Neutrophil (primary cell): ENCODE measurements around the gene CCDC71L.

Source experiments
- H3K27ac ChIP-seq: fragments of 200-600 bp; sonication (generic); 2 replicates; pipeline ENCODE4 v1.5.1; 2016; ENCODE audit warnings: mild to moderate bottlenecking, moderate library complexity
- H3K27me3 ChIP-seq: fragments of 200-600 bp; sonication (generic); 2 replicates; pipeline ENCODE4 v1.6.0; 2016; ENCODE audit warnings: mild to moderate bottlenecking
- H3K36me3 ChIP-seq: fragments of 200-600 bp; sonication (generic); 2 replicates; pipeline ENCODE4 v1.5.1; 2017
- H3K4me1 ChIP-seq, 2 experiments: fragments of 200-600 bp in 1 of 2; sonication (generic) in 1 of 2; 1 replicate in 1 of 2; 2 replicates in 1 of 2; pipeline versions ENCODE4 v1.5.1 to v1.6.1; 2013 to 2016; ENCODE audit warnings: low read depth in 1 of 2, low read length in 1 of 2, mild to moderate bottlenecking in 1 of 2, moderate library complexity in 1 of 2; ENCODE audit not compliant: control insufficient read depth in 1 of 2, insufficient read depth in 1 of 2
- H3K4me3 ChIP-seq, 2 experiments: fragments of 200-600 bp in 1 of 2; sonication (generic) in 1 of 2; 1 replicate in 1 of 2; 2 replicates in 1 of 2; pipeline ENCODE4 v1.5.1; 2013 to 2016; ENCODE audit warnings: low read depth in 1 of 2, low read length in 1 of 2, mild to moderate bottlenecking in 1 of 2, moderate library complexity in 1 of 2
- H3K9me3 ChIP-seq: fragments of 200-600 bp; sonication (generic); 2 replicates; pipeline ENCODE4 v1.5.1; 2016
- TF ChIP-seq, protein P1 (sequence below): fragments of 200-600 bp; sonication (generic); IDR thresholded peaks from 2 replicates; pipeline ENCODE4 v1.5.1; 2016; ENCODE audit warnings: antibody characterized with exemption

The CCDC71L gene

DNA sequence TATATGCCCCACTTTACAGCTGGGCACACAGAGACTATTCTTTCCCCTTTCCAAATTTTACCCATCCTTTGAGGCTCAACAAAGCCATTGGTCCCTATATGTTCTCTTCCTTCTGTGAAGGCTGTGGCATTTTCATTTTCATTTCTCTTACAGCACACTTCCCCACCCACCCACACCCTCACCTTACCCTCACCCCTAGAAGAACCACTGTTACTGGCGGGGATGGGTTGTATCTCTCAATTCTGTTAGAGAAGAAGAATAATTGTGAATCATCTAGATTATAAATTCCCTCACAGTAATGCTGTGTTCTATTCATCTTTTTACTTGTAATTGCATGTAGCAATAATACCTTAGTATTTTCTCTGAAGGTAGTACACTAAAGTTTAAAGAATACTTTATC, 10.2 kb upstream of the CCDC71L start:
- TF ChIP-seq, protein P1, sequence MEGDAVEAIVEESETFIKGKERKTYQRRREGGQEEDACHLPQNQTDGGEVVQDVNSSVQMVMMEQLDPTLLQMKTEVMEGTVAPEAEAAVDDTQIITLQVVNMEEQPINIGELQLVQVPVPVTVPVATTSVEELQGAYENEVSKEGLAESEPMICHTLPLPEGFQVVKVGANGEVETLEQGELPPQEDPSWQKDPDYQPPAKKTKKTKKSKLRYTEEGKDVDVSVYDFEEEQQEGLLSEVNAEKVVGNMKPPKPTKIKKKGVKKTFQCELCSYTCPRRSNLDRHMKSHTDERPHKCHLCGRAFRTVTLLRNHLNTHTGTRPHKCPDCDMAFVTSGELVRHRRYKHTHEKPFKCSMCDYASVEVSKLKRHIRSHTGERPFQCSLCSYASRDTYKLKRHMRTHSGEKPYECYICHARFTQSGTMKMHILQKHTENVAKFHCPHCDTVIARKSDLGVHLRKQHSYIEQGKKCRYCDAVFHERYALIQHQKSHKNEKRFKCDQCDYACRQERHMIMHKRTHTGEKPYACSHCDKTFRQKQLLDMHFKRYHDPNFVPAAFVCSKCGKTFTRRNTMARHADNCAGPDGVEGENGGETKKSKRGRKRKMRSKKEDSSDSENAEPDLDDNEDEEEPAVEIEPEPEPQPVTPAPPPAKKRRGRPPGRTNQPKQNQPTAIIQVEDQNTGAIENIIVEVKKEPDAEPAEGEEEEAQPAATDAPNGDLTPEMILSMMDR, result no peak
- Histone ChIP-seq H3K9me3 (no peaks in the 10 kb centered on the region), H3K4me1 (no peaks in the 10 kb centered on the region), H3K27me3 (no peaks in the 10 kb centered on the region), H3K27ac (no peak overlapping the region), H3K4me3 (no peak overlapping the region), H3K36me3 (no peaks in the 10 kb centered on the region)

DNA sequence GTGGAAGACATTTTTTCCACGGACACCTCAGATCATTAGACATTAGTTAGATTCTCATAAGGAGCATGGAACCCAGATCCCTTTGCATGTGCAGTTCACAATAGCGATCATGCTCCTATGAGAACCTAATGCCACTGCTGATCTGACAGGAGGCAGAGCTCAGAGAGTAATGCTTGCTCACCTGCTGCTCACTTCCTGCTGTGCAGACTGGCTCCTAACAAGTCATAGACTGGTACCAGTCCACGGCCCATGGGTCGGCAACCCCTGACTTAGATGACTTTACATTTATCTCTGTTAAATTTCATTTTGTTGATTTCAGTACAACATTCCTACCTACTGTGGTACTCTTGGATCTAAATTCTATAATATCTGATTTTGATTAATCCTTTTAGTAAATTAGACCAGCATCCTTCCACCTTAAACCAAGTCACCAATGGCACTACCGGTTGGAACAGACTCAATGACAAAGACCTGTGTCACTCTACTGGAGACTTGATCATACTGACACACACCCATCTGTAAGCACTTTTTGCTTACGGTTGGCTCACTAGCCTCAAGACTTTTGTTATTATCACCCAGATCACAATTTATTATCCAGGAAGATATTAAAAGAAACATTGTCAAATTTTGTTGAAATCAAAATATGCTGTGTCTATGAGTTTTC, 8.0 kb upstream of the CCDC71L start:
- H3K9me3 ChIP-seq, result no peaks in the 10 kb centered on the region
- H3K36me3 ChIP-seq, result no peaks in the 10 kb centered on the region
- H3K4me1 ChIP-seq, result no peaks in the 10 kb centered on the region
- no peaks in the 10 kb centered on the region for H3K27me3 ChIP-seq
- no peak overlapping the region for H3K4me3 ChIP-seq
- TF ChIP-seq, protein P1, result no peak
- H3K27ac ChIP-seq, result no peak overlapping the region

DNA sequence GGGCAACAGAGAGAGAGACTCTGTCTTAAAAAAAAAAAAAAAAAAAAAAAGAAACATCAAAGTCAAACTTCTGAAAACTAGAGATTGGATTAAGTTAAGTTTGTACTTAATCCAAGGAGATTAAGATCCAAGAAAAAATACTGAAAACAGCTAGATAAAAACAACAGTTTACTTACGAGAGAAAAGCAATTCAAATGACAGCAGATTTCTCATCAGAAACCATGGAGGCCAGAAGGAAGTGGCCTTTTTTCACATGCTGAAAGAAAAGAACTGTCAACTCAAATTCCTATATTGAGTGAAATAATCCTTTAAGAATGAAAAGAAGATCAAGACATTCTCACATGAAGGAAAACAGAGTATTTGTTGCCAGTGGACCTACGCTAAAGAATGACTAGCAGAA, 5.4 kb upstream of the CCDC71L start:
- Histone ChIP-seq H3K27me3 (no peaks in the 10 kb centered on the region), H3K4me1 (no peaks in the 10 kb centered on the region), H3K9me3 (no peaks in the 10 kb centered on the region), H3K4me3 (no peak overlapping the region), H3K36me3 (no peaks in the 10 kb centered on the region), H3K27ac (no peak overlapping the region)
- TF ChIP-seq, protein P1, result no peak

DNA sequence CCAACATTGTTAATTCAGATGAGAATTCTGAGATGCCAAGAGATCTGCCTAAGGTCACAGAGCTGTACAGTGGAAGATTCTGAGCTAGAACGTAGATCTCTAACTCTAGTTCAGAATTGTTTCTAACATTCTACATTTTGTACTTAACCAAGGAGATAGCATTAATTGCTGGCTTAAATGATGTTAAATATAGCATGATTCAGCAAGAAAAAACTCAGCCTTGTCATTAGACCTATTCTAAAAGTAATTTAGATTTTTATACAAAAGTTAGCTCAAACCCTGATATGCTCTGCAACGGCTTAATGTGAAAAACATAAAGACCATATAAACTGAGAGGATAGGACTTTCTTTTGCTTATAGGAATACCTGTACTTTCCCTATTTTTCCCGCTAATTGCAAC, 3.4 kb upstream of the CCDC71L start:
- H3K27ac ChIP-seq, result no peak overlapping the region
- no peak overlapping the region for H3K4me3 ChIP-seq
- TF ChIP-seq, protein P1, result no peak
- no peaks in the 10 kb centered on the region for H3K27me3 ChIP-seq
- H3K9me3 ChIP-seq, result no peaks in the 10 kb centered on the region
- H3K4me1 ChIP-seq, result peaks cover 5 to 8% of the 10 kb centered on the region in 2 experiments
- no peaks in the 10 kb centered on the region for H3K36me3 ChIP-seq

DNA sequence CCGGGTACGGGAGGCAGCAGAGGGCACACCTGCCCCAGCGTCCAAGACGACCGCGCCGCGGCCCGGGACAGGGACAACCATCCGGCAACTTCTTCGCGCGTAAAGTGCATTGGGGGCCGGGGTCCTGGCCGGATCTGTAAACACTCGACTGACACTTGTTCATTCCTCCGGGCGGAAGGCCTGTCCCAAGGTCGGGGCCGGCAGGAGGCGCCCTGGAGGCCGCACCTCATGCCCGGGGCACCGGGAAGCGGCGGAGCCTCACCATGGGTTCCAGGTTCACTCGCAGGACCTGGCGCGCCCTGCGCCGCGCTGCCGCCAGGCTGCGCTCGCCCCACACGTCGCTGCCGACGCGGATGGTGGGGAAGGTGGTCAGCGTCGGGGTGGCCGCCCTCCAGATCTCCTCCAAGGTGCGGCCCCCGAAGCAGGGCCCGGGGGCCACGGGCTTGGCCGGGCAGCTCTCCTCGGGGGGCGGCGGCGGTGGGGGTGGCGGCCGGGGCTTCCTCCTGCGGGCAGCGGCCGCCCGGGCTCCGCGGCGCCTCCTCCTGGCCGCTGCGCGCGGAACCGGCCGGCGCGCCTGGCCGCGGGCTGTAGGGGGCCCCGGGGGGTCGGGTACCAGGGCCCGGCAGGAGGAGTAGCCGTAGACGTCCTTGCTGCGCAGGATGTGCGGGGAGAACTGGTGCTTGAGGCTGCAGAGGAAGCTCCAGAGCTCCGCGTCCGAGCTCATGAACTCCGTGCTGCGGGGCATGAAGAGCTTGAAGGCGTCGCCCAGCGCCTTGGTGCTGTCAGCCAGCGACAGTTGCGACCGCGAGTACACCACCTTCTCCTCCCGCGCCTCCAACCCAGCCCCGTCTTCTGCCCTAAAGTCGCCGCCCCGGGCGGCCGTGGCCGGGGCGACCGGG, 746 bp downstream of the CCDC71L start:
- peaks cover 11 to 14% of the 10 kb centered on the region in 2 experiments for H3K4me1 ChIP-seq
- TF ChIP-seq, protein P1, result peak; percentile 87
- no peaks in the 10 kb centered on the region for H3K9me3 ChIP-seq
- H3K27me3 ChIP-seq, result no peaks in the 10 kb centered on the region
- no peaks in the 10 kb centered on the region for H3K36me3 ChIP-seq
- peak overlapping the region; percentile 73 to 90 for H3K4me3 ChIP-seq
- H3K27ac ChIP-seq, result peak overlapping the region; percentile 91
